Liver (tissue), 3 donors: ENCODE measurements around the gene ARFGAP1.

Source experiments
- ATF3 ChIP-seq: IDR thresholded peaks from 2 replicates; pipeline ENCODE4 v1.6.1; 2016; ENCODE audit warnings: antibody characterized with exemption
- CTCF ChIP-seq: fragments of 150-350 bp; IDR thresholded peaks from 2 replicates; pipeline ENCODE4 v1.5.1; 2017; ENCODE audit warnings: improper control_type of control experiment, low read depth, low read length; ENCODE audit not compliant: missing input control
- EGR1 ChIP-seq, 2 donors: IDR thresholded peaks; 2 replicates each; pipeline ENCODE4 v1.6.1; 2016 to 2018; ENCODE audit warnings: antibody characterized with exemption in 2 of 2, low read depth in 2 of 2
- GABPA ChIP-seq, 2 donors: IDR thresholded peaks in 1 of 2; conservative IDR thresholded peaks in 1 of 2; 2 replicates each; pipeline ENCODE4 v1.6.1; 2016; ENCODE audit warnings: antibody characterized with exemption in 2 of 2, mild to moderate bottlenecking in 1 of 2, moderate library complexity in 1 of 2
- JUND ChIP-seq, 2 donors: IDR thresholded peaks; 2 replicates each; pipeline ENCODE4 v1.6.1; 2016; ENCODE audit warnings: antibody characterized with exemption in 2 of 2
- MAX ChIP-seq: IDR thresholded peaks from 2 replicates; pipeline ENCODE4 v1.6.1; 2016; ENCODE audit warnings: antibody characterized with exemption
- RAD21 ChIP-seq, 2 donors: IDR thresholded peaks; 2 replicates each; pipeline ENCODE4 v1.6.1; 2016; ENCODE audit warnings: antibody characterized with exemption in 2 of 2, mild to moderate bottlenecking in 2 of 2
- REST ChIP-seq: IDR thresholded peaks from 2 replicates; pipeline ENCODE4 v1.6.1; 2016; ENCODE audit warnings: antibody characterized with exemption, mild to moderate bottlenecking
- RXRA ChIP-seq, 2 donors: IDR thresholded peaks; 2 replicates each; pipeline ENCODE4 v1.6.1; 2017 to 2018; ENCODE audit warnings: antibody characterized with exemption in 2 of 2, mild to moderate bottlenecking in 1 of 2
- SP1 ChIP-seq: IDR thresholded peaks from 2 replicates; pipeline ENCODE4 v1.6.1; 2018; ENCODE audit warnings: antibody characterized with exemption, mild to moderate bottlenecking
- TAF1 ChIP-seq: conservative IDR thresholded peaks from 2 replicates; pipeline ENCODE4 v1.6.1; 2016; ENCODE audit warnings: antibody characterized with exemption, mild to moderate bottlenecking
- YY1 ChIP-seq: IDR thresholded peaks from 2 replicates; pipeline ENCODE4 v1.6.1; 2016; ENCODE audit warnings: antibody characterized with exemption, mild to moderate bottlenecking
- ZBTB33 ChIP-seq: IDR thresholded peaks from 2 replicates; pipeline ENCODE4 v1.6.1; 2016; ENCODE audit warnings: antibody characterized with exemption
- donor health status: healthy.
- donor health status: healthy.

GRCh38 chr20:63316502-63316921, 43.9 kb downstream of the ARFGAP1 start:
- TF ChIP-seq REST (no peak), CTCF (no peak), RAD21 (IDR thresholded peaks at IDR 0.05) (no peak), ZBTB33 (no peak), MAX (no peak), JUND (IDR thresholded peaks at IDR 0.05) (no peak), RXRA (IDR thresholded peaks at IDR 0.05) (no peak), ATF3 (no peak), TAF1 (no peak), EGR1 (IDR thresholded peaks at IDR 0.05; ENCODE audit: low read depth in 2 of 2) (no peak), GABPA (IDR thresholded peaks at IDR 0.05 in 1 of 2, conservative IDR thresholded peaks at IDR 0.05 in 1 of 2) (no peak), YY1 (no peak), SP1 (no peak)
